Activated naive CD8-positive, alpha-beta T cell (primary cell): Measurements from ENCODE around the gene DGKD.
"Not testable (repeated sequence)": the region's sequence is repeated elsewhere in the genome, so short reads cannot be mapped to it uniquely, and the experiment has no call there.

Experiments used
- H3K27ac Mint-ChIP-seq: one replicate; pipeline ENCODE4 v1.8.0; 2021; ENCODE audit warnings: mixed read lengths
- H3K27me3 Mint-ChIP-seq: one replicate; pipeline ENCODE4 v1.8.0; 2021; ENCODE audit warnings: mixed read lengths
- H3K36me3 Mint-ChIP-seq: one replicate; pipeline ENCODE4 v1.8.0; 2021; ENCODE audit warnings: mixed read lengths
- H3K4me1 Mint-ChIP-seq: one replicate; pipeline ENCODE4 v1.8.0; 2021; ENCODE audit warnings: low read depth, mixed read lengths
- H3K4me3 Mint-ChIP-seq: one replicate; pipeline ENCODE4 v1.8.0; 2021; ENCODE audit warnings: mild to moderate bottlenecking, mixed read lengths
- H3K9me3 Mint-ChIP-seq: one replicate; pipeline ENCODE4 v1.8.0; 2021; ENCODE audit warnings: low read depth, mixed read lengths

DGKD gene

DNA sequence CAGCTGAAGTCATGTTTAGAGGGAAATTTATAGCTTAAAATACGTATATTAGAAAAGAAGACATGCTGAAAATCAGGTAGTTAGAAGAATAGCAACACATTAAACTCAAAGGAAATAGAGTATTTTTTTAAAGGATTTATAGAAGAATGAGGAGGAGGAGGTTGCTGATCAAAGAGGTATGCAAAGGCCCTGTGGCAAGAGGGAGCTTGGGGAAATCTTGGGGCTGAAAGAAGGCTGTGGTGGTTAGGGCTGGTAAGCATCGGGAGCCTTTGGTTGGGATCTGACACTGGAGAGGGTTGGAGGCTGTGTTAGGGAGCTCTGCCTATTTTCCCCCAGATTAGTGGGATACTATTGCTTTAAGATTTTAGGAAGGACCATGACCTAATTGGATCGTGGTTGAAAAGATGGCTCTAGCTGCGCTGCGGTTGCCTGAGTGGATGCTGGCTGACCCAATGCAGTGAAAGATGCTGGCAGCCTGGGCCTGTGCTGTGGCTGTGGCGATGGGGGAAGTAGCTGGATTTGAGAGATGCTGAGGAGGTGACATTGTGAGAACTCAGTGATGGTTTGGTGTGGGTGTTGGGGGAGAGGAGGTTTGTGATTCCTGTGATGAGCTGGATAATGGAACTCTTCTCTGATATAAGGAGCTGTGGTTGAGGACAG, 11.7 kb downstream of the DGKD start:
- Mint-ChIP-seq H3K9me3 (peaks cover 4% of the 10 kb centered on the region), H3K4me3 (no peak overlapping the region), H3K27me3 (no peaks in the 10 kb centered on the region), H3K4me1 (peaks cover 56% of the 10 kb centered on the region), H3K27ac (peak overlapping the region; percentile 36), H3K36me3 (peaks cover 14% of the 10 kb centered on the region)

- no peak overlapping the region for H3K4me3 Mint-ChIP-seq
- H3K4me1 Mint-ChIP-seq = peaks cover 53% of the 10 kb centered on the region
- peaks cover 13% of the 10 kb centered on the region for H3K36me3 Mint-ChIP-seq
- peaks cover 4% of the 10 kb centered on the region for H3K9me3 Mint-ChIP-seq
- H3K27me3 Mint-ChIP-seq = no peaks in the 10 kb centered on the region
- no peak overlapping the region for H3K27ac Mint-ChIP-seq
Observed at GRCh38 chr2:233367586-233367985, 13.3 kb downstream of the DGKD start.

DNA sequence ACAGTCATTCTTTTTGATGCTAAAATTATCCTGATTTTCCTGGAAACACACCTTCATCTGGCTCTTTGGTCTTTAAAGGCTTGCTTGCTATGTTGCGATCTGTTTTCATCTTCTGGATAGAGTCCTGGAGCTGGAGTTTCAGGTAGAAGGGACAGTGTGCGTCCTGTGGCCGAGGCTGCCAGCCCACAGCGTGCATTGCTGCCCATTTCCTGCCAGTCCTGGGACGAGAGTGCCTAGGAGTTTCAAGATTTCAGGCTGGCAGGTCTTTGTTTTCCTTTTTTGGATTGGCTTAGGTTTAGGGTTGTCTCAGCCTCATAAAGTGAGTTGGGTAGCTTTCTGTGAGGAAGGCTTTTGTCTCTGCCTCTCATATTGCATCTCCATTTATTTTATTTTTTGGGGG, 14.5 kb downstream of the DGKD start:
- Mint-ChIP-seq H3K27me3 (no peaks in the 10 kb centered on the region), H3K4me3 (peak overlapping the region; percentile 27), H3K27ac (peak overlapping the region; percentile 51), H3K36me3 (peaks cover 12% of the 10 kb centered on the region), H3K4me1 (peaks cover 51% of the 10 kb centered on the region), H3K9me3 (peaks cover 1% of the 10 kb centered on the region)

DNA sequence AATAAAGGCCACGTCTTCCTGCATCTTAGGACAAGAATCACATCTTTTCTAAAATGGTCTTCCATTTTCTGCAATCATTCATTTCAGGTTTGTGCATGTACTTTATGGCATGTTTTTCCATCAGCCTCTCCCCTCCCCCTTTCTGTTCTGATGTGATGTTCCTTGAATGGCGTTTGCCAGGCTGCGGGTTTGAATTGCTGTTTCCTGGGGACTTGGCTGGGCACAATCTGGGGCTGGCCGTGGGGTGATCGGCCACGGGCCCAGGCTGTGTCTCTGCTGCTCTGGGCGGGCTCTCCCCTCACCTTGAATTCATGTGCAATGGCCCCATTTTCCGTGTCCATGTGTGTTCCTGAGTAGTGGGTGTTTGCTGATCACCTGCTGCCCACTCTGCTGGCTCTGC, 15.2 kb downstream of the DGKD start:
- Mint-ChIP-seq H3K27me3 (no peaks in the 10 kb centered on the region), H3K4me1 (peaks cover 48% of the 10 kb centered on the region), H3K9me3 (no peaks in the 10 kb centered on the region), H3K27ac (no peak overlapping the region), H3K4me3 (no peak overlapping the region), H3K36me3 (peaks cover 10% of the 10 kb centered on the region)

- Mint-ChIP-seq H3K27me3 (no peaks in the 10 kb centered on the region), H3K4me3 (no peak overlapping the region), H3K36me3 (peaks cover 10% of the 10 kb centered on the region), H3K27ac (peak overlapping the region; percentile 58), H3K9me3 (no peaks in the 10 kb centered on the region), H3K4me1 (peaks cover 48% of the 10 kb centered on the region)
Observed at GRCh38 chr2:233369897-233370685, 15.8 kb downstream of the DGKD start.

GRCh38 chr2:233371641-233372040, 17.3 kb downstream of the DGKD start:
- Mint-ChIP-seq H3K4me3 (no peak overlapping the region), H3K27me3 (no peaks in the 10 kb centered on the region), H3K27ac (peak overlapping the region; percentile 16), H3K9me3 (no peaks in the 10 kb centered on the region), H3K36me3 (peaks cover 6% of the 10 kb centered on the region), H3K4me1 (peaks cover 44% of the 10 kb centered on the region)

GRCh38 chr2:233372855-233373254, 18.6 kb downstream of the DGKD start:
- H3K4me1 Mint-ChIP-seq = peaks cover 40% of the 10 kb centered on the region
- H3K27me3 Mint-ChIP-seq = no peaks in the 10 kb centered on the region
- H3K27ac Mint-ChIP-seq = peak overlapping the region; percentile 29
- peaks cover 8% of the 10 kb centered on the region for H3K36me3 Mint-ChIP-seq
- H3K4me3 Mint-ChIP-seq = no peak overlapping the region
- H3K9me3 Mint-ChIP-seq = no peaks in the 10 kb centered on the region

GRCh38 chr2:233373316-233373715, 19.0 kb downstream of the DGKD start:
- no peak overlapping the region for H3K4me3 Mint-ChIP-seq
- H3K27ac Mint-ChIP-seq = no peak overlapping the region
- H3K36me3 Mint-ChIP-seq = peaks cover 8% of the 10 kb centered on the region
- H3K4me1 Mint-ChIP-seq = peaks cover 38% of the 10 kb centered on the region
- H3K27me3 Mint-ChIP-seq = no peaks in the 10 kb centered on the region
- H3K9me3 Mint-ChIP-seq = no peaks in the 10 kb centered on the region

DNA sequence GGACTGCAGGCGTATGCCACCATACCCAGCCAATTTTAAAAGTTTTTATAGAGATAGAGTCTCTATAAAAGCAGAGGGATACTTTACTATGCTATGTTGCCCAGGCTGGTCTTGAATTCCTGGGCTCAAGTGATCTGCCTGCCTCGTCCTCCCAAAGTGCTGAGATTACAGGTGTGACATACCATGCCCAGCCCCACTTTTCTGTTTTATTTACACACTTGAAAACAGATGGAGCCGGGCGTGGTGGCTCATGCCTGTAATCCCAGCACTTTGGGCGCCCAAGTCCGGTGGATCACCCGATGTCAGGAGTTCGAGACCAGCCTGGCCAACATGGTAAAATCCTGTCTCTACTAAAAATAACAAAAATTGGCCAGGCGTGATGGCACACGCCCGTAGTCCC, 20.5 kb downstream of the DGKD start:
- peaks cover 36% of the 10 kb centered on the region for H3K4me1 Mint-ChIP-seq
- H3K27me3 Mint-ChIP-seq, H3K9me3 Mint-ChIP-seq, H3K4me3 Mint-ChIP-seq, H3K36me3 Mint-ChIP-seq, H3K27ac Mint-ChIP-seq: not testable (repeated sequence)

DNA sequence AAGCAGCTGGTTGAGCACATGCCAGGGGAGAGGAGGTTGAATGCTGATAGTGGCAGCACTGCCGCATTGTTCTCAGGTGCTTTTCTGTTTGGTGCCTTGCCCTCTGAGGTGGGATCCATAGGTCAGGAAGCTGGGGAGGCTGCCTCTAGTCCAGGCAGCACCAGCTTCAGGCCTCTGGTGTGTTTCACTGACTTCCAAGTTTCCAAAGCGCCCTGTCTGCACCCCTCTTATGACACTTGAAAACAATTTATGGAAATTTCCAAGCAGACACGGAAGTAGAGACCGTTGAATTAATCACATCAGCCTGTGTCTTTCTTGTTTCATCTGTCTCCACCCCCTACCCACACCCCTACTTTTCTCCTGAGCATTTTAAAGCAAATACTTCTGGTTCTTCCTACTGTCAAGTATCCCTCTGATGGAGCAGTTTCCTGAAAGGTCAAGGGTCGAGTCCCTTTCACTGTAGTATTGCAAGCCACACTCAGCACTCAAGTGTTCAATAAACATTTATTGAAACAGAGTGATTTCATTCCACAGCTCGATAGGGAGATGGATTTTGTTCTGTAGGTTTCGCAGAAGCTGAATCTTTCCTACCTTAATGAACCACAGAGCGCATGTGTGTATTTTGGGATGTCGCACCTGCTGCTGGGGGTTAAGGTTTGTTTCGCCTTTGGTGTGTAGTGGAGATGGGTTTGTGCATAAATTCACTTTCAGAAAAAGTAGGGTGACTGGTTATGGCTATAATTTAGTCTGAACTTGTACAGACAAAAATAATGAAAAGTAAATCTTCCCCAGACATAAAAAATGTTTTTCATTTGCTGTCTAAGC, 21.4 kb downstream of the DGKD start:
- H3K27me3 Mint-ChIP-seq = no peaks in the 10 kb centered on the region
- H3K9me3 Mint-ChIP-seq = no peaks in the 10 kb centered on the region
- peak overlapping the region; percentile 64 for H3K27ac Mint-ChIP-seq
- H3K36me3 Mint-ChIP-seq = peaks cover 9% of the 10 kb centered on the region
- H3K4me1 Mint-ChIP-seq = peaks cover 43% of the 10 kb centered on the region
- no peak overlapping the region for H3K4me3 Mint-ChIP-seq

DNA sequence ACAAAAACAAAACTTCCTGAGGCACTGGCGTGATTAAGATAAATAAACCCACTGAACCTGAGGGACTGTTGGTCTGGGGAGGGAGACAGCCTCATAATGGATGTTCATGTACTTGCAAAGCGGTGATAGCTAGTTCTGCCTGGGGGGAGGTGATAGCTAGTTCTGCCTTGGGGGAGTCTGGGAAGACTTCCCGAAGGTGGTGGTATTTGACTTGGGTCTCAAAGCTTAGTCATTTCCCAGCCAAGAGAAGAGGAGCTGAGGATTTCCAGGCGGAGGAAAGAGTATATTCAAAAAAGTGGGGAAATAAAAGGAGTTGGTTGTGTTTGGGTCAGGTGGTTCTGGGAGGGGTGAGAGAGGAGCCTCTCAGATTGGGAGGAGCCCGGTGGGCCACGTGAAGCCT, 24.7 kb downstream of the DGKD start:
- H3K27me3 Mint-ChIP-seq = no peaks in the 10 kb centered on the region
- no peaks in the 10 kb centered on the region for H3K9me3 Mint-ChIP-seq
- peak overlapping the region; percentile 48 for H3K27ac Mint-ChIP-seq
- peaks cover 9% of the 10 kb centered on the region for H3K36me3 Mint-ChIP-seq
- H3K4me3 Mint-ChIP-seq = no peak overlapping the region
- H3K4me1 Mint-ChIP-seq = peaks cover 64% of the 10 kb centered on the region

DNA sequence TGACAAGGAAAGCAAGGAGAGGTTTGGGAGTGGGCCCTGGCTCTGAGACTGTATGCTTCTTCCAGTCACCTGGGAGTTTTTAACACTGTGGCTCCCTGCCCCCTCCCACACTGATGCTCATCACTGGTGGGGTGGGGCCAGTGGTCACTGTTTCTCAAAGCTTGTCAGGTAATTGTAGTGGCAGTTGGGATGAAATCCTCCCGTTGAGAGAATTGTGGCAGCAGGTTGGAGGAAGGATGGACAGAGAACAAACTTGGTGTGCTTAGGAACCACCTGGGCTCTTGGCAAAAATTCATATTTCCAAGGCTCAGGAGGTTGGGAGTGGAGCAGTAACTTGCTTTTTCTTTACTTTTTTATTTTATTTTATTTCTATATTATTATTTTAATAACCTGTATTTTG, 25.1 kb downstream of the DGKD start:
- peak overlapping the region; percentile 34 for H3K27ac Mint-ChIP-seq
- peaks cover 9% of the 10 kb centered on the region for H3K36me3 Mint-ChIP-seq
- H3K9me3 Mint-ChIP-seq = no peaks in the 10 kb centered on the region
- H3K4me1 Mint-ChIP-seq = peaks cover 69% of the 10 kb centered on the region
- no peak overlapping the region for H3K4me3 Mint-ChIP-seq
- no peaks in the 10 kb centered on the region for H3K27me3 Mint-ChIP-seq

DNA sequence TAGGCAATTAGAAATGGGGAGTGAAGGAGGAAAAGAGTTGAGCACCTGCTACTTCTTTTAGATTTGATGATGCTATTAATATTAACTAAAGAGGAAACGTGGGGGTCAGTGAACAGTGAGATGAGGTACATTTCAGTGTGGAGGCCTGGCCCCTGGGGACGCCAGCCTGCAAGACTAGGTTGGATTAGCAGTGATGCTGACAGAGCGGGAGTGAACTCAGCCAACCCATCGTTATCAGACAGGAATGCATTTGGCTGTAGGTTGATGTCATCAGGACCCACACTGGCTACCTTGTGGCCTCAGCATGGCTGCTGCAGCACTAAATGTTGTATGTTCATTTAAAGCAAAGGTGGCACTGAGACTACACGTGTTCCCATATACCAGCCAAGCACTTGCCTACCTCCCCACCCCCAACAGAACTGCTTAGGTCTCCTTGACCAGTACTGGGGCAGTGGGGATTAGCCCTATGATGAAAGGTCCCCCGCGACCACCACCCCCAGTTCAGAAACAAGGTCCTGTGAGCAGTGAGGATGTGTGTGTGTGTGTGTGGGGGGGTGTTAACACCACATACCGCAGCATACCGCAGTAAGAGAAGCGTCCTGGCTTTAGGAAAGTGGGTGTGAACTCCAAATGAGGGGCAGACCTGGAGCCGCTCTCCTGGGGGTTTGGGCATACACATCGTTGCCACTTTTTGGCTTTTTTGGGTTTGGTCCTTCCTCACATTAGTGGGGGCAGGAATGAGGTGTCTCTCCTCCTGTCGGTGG, 26.0 kb downstream of the DGKD start:
- peaks cover 9% of the 10 kb centered on the region for H3K36me3 Mint-ChIP-seq
- peak overlapping the region; percentile 81 for H3K27ac Mint-ChIP-seq

DNA sequence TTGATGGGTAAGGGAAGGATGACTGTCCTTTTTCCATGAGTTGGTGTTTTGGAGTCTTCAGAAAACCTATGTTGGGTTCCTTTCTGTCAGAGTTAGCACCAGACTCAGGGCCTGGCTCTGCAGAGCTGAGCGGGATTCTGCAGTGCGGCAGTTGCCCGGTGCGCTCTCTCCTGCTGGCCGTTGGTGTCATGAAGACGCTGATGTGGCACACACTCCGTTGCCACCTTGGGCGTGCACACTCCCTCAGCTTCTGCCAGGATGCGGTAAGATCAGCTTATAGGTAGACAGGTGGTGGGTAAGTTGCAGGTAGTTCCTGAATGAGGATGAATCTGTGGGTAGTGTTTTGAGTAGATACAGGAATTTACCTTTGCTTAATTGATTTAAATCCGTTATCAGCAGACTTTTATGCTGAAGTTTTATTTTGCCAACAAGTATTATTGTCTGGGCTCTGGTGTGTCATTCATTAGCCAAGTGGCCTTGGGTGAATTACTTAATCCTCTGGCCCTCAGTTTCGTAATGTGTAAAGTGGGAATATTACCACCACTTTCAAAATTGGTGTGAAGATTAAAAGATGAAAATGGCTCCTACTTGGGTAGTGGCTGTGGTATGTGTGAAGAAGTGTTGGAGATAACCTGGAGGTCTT, 26.8 kb downstream of the DGKD start:
- H3K4me1 Mint-ChIP-seq = peaks cover 75% of the 10 kb centered on the region
- no peaks in the 10 kb centered on the region for H3K27me3 Mint-ChIP-seq
- peak overlapping the region; percentile 17 for H3K4me3 Mint-ChIP-seq
- H3K36me3 Mint-ChIP-seq = peaks cover 9% of the 10 kb centered on the region
- H3K9me3 Mint-ChIP-seq = no peaks in the 10 kb centered on the region
- H3K27ac Mint-ChIP-seq = peak overlapping the region; percentile 80

More for the DNA sequence above, 26.0 kb downstream of the DGKD start:
- no peaks in the 10 kb centered on the region for H3K27me3 Mint-ChIP-seq
- H3K4me1 Mint-ChIP-seq = peaks cover 75% of the 10 kb centered on the region
- peak overlapping the region; percentile 13 for H3K4me3 Mint-ChIP-seq
- no peaks in the 10 kb centered on the region for H3K9me3 Mint-ChIP-seq
